Nephron (organoid): ENCODE measurements around the gene PRKAR1B.

ENCODE experiments used
- H3K27ac Mint-ChIP-seq, 3 experiments: 2 replicates each; pipeline ENCODE4 v1.8.0; 2020; ENCODE audit warnings: mixed read lengths in 3 of 3, mild to moderate bottlenecking in 2 of 3, moderate library complexity in 1 of 3
- H3K27me3 Mint-ChIP-seq: 2 replicates; pipeline ENCODE4 v1.8.0; 2021; ENCODE audit warnings: low read depth, mild to moderate bottlenecking, moderate library complexity, mixed read lengths
- H3K36me3 Mint-ChIP-seq: 2 replicates; pipeline ENCODE4 v1.8.0; 2020; ENCODE audit warnings: low read depth, mixed read lengths
- H3K4me1 Mint-ChIP-seq: 2 replicates; pipeline ENCODE4 v1.8.0; 2020; ENCODE audit warnings: mixed read lengths
- H3K4me3 Mint-ChIP-seq, 3 experiments: 2 replicates each; pipeline ENCODE4 v1.8.0; 2020; ENCODE audit warnings: mild to moderate bottlenecking in 3 of 3, mixed read lengths in 3 of 3, moderate library complexity in 2 of 3
- H3K9me3 Mint-ChIP-seq: 2 replicates; pipeline ENCODE4 v1.8.0; 2020; ENCODE audit warnings: mixed read lengths
- TF ChIP-seq, protein P1 (sequence below), 3 experiments: fragments of 200-600 bp; sonication (generic); IDR thresholded peaks; one replicate each; pipeline ENCODE4 v1.5.0; 2021; ENCODE audit warnings: antibody characterized with exemption in 3 of 3; ENCODE audit not compliant: unreplicated experiment in 3 of 3

The PRKAR1B gene

DNA sequence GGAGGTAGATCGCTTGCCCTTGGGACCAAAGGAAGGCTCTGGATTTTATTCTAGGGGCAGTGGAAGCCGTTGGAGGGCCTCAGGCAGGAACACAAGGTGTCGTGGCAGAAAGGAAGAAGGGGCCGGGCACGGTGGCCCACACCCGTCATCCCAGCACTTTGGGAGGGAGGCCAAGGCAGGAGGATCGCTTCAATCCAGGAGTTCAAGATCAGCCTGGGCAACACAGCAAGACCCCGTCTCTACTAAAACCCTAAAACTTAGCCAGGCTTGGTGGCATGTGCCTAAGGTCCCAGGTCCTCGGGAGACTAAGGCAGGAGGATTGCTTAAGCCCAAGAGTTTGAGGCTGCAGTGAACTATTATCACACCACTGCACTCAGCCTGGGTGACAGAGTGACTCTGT, 202.3 kb downstream of the PRKAR1B start:
- TF ChIP-seq, protein P1, sequence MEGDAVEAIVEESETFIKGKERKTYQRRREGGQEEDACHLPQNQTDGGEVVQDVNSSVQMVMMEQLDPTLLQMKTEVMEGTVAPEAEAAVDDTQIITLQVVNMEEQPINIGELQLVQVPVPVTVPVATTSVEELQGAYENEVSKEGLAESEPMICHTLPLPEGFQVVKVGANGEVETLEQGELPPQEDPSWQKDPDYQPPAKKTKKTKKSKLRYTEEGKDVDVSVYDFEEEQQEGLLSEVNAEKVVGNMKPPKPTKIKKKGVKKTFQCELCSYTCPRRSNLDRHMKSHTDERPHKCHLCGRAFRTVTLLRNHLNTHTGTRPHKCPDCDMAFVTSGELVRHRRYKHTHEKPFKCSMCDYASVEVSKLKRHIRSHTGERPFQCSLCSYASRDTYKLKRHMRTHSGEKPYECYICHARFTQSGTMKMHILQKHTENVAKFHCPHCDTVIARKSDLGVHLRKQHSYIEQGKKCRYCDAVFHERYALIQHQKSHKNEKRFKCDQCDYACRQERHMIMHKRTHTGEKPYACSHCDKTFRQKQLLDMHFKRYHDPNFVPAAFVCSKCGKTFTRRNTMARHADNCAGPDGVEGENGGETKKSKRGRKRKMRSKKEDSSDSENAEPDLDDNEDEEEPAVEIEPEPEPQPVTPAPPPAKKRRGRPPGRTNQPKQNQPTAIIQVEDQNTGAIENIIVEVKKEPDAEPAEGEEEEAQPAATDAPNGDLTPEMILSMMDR (IDR thresholded peaks at IDR 0.05; ENCODE audit: unreplicated experiment in 3 of 3): no peak
- Mint-ChIP-seq H3K27me3 (peaks cover 40% of the 10 kb centered on the region), H3K36me3 (no peaks in the 10 kb centered on the region), H3K4me3 (no peak overlapping the region), H3K9me3 (no peaks in the 10 kb centered on the region), H3K4me1 (peaks cover 4% of the 10 kb centered on the region), H3K27ac (no peak overlapping the region)

DNA sequence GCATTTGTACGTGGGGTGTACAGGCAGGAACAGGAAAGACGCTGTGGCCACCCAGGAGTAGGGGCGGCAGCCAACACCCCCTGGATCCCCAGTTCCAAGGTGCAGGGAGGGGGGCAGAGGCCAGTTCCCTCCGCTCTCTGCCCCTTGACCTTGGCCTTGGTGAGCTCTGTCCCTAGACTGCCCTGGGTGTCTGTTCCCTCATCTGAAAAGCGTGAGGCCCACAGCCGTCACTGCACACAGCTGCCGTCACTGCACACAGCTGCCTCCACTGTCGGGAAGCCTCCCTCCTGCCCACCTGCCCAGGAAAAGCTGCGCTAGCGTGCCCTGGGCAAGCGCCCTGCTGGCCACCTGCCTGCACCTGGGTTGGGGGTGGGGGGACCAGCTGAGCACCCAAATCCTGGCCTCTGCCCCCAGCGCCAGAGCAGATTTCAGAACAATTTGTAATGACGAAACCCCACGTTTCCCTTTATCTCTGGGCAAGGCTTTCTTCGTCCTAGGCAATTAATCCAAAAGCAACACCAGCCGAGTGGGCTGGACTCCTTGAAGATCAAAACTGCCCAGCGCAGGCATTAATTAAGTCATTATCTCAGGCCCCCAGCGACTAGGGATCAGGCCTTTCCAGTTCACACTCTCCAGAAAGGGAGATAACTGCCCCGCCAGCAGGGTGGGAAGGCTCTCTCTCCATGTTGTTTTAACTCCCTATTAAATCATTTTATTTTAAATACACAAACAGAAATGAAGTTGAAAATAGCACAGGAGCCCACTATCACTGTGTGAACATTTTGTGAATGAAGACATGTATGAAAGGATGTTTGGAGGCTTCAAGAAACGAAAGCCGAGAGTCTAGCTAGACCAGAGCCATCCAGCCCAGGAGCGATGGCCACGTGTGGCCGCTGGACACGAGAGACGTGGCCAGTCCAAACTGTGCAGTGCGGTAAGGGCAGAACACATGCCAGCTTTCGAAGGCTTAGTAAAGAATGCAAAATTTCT, 203.4 kb downstream of the PRKAR1B start:
- TF ChIP-seq, protein P1 (IDR thresholded peaks at IDR 0.05; ENCODE audit: unreplicated experiment in 3 of 3): no peak
- Mint-ChIP-seq H3K27ac (peak overlapping the region in 1 of 3 experiments; percentile 16), H3K36me3 (no peaks in the 10 kb centered on the region), H3K9me3 (no peaks in the 10 kb centered on the region), H3K4me3 (peak overlapping the region; percentile 55 to 66 (median 56)), H3K27me3 (peaks cover 38% of the 10 kb centered on the region), H3K4me1 (peaks cover 4% of the 10 kb centered on the region)

DNA sequence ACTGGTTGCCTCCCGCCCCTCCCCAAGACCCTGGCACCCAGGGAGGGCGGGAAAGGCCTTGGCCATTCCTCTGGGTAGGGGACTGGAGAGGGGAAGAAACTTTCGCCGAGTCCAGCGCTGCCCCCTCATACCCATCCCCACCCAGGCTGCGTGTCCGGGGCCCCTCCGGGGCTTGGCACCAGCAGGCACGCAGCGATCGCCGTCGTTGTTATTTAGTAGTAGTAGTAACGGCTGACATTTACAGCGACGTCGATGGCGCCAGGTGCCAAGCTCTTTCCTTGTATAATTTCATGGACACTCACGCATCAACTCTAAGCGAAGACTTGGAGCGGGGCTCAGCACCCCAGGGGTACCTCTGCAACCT, 204.1 kb downstream of the PRKAR1B start:
- no peaks in the 10 kb centered on the region for H3K9me3 Mint-ChIP-seq
- TF ChIP-seq, protein P1 (IDR thresholded peaks at IDR 0.05; ENCODE audit: unreplicated experiment in 3 of 3): no peak
- peaks cover 4% of the 10 kb centered on the region for H3K4me1 Mint-ChIP-seq
- no peak overlapping the region for H3K27ac Mint-ChIP-seq
- no peaks in the 10 kb centered on the region for H3K36me3 Mint-ChIP-seq
- H3K27me3 Mint-ChIP-seq: peaks cover 43% of the 10 kb centered on the region
- H3K4me3 Mint-ChIP-seq: peak overlapping the region; percentile 55 to 66 (median 56)

DNA sequence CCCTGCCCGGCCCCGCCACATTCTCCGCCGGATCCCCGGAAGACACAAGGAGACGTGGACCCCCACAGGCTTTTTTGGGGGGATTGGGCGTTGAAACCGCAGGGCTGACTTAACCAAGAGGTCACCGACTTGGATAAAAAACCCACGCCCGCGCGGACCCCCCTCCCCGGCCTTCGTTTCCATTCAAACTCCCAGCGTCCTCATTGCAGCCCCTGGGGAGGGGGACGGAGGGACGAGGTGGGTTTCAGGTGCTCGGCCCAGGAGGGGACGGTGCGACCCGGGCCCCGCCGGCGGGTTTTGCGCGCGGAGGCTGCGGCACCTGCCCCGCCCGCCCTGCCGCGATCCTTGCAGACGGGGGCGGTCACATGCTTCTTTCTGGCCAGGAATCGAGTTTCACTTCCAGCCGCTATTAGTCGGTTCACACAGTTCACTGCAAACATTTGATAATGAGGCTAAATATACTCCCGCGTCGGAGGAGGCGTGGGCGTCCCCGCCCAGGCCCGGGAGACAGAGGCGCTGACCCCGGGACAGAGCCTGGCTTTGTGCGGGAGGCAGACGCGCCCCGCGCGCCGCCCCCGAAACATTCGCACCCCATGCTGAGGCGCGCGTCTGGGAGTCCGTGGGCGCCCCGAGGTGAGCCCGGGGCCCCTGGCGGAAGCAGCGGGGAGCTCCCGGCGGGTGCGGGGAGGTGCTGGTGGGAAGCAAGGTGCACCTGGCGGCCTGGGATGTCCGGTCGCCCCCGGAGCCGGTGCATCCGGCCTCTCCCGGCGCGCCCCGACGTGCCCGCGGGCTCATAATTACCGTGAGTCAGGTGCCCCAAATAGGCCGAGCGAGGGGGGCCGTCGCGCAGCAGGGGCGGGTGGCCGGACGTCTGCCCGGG, 204.8 kb downstream of the PRKAR1B start:
- Mint-ChIP-seq H3K27ac (peak overlapping the region in 1 of 3 experiments; percentile 55), H3K4me1 (peaks cover 4% of the 10 kb centered on the region), H3K4me3 (peak overlapping the region; percentile 72 to 77 (median 74)), H3K27me3 (peaks cover 47% of the 10 kb centered on the region), H3K9me3 (no peaks in the 10 kb centered on the region), H3K36me3 (no peaks in the 10 kb centered on the region)
- TF ChIP-seq, protein P1 (IDR thresholded peaks at IDR 0.05; ENCODE audit: unreplicated experiment in 3 of 3): no peak

DNA sequence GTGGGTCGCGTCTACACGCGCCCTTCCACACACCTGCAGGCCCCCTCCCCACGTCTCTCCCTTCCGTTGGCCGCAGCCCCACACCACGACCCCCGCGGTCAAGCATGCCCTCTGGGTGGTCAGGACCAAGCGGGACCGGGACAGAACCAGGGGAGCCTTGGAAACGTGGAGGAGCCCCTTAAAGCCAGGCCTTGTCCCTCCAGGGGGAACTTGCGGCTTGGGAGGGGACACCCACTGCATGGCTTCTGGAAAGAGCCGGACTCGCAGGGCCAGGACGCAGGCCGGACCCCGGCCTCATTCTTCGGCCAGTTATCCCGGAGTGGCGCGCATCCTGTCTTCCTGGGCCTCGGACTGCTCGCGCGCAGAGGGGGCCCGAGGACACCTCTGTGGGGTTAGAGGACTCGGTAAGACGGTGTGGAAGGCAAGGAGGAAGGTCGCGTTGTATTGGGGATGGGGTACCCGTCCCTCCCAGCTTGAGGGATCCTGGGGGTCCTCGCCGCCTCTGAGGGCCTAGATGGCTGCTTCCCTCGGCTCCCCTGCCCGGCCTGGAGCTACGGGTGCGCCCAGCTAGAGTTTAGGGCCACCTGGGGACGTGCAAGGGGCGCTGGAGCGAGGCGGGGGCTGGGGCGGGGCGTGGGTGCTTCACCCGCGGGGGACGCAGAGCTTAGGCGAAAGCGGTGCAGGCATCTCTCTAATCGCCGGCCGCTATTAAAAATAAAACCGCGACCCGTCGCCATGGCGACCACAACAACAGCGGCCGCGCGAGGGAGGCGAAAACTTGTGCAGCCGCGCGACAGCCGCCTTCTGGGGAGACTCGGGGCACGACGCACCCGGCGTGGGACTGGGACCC, 205.6 kb downstream of the PRKAR1B start:
- Mint-ChIP-seq H3K27ac (peak overlapping the region in 1 of 3 experiments; percentile 44), H3K9me3 (no peaks in the 10 kb centered on the region), H3K27me3 (peaks cover 47% of the 10 kb centered on the region), H3K36me3 (no peaks in the 10 kb centered on the region), H3K4me3 (peak overlapping the region; percentile 64 to 72 (median 72)), H3K4me1 (peaks cover 5% of the 10 kb centered on the region)
- TF ChIP-seq, protein P1 (IDR thresholded peaks at IDR 0.05; ENCODE audit: unreplicated experiment in 3 of 3): no peak
